Measurements from ENCODE around the gene TRIM40.

- no peak for TF ChIP-seq POLR2A (IDR thresholded peaks at IDR 0.05)
- TF ChIP-seq, protein P1, sequence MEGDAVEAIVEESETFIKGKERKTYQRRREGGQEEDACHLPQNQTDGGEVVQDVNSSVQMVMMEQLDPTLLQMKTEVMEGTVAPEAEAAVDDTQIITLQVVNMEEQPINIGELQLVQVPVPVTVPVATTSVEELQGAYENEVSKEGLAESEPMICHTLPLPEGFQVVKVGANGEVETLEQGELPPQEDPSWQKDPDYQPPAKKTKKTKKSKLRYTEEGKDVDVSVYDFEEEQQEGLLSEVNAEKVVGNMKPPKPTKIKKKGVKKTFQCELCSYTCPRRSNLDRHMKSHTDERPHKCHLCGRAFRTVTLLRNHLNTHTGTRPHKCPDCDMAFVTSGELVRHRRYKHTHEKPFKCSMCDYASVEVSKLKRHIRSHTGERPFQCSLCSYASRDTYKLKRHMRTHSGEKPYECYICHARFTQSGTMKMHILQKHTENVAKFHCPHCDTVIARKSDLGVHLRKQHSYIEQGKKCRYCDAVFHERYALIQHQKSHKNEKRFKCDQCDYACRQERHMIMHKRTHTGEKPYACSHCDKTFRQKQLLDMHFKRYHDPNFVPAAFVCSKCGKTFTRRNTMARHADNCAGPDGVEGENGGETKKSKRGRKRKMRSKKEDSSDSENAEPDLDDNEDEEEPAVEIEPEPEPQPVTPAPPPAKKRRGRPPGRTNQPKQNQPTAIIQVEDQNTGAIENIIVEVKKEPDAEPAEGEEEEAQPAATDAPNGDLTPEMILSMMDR (IDR thresholded peaks at IDR 0.05), result no peak
These were observed 32.8 kb downstream of the TRIM40 start for GRCh38 chr6:30168741-30169140.
